HepG2 (cell line): ENCODE data around the gene NTMT1. TPM values are rescaled to one million over a fixed set of nuclear protein-coding genes. Genes with fewer than 3 reads are reported as not detected.

Source experiments
- DMTF1 ChIP-seq: sonication (generic); formaldehyde crosslinking; IDR thresholded peaks from 2 replicates; pipeline ENCODE4 v1.4.0; 2020; ENCODE audit warnings: mild to moderate bottlenecking, missing genetic modification reagents
- GMEB2 ChIP-seq: IDR thresholded peaks from 2 replicates; pipeline ENCODE4 v1.6.1; 2016; ENCODE audit warnings: missing biosample characterization, missing genetic modification reagents, low read depth
- GRHL1 ChIP-seq: sonication (generic); formaldehyde crosslinking; conservative IDR thresholded peaks from 2 replicates; pipeline ENCODE4 v1.8.0; 2022; ENCODE audit warnings: missing genetic modification reagents
- HHEX ChIP-seq: IDR thresholded peaks from 2 replicates; pipeline ENCODE4 v1.6.1; 2016; ENCODE audit warnings: control low read depth
- IKZF1 ChIP-seq: fragments of 450-650 bp; IDR thresholded peaks from 2 replicates; pipeline ENCODE4 v1.7.1; 2016
- MED1 ChIP-seq: sonication (generic); formaldehyde crosslinking; IDR thresholded peaks from 2 replicates; pipeline ENCODE4 v1.4.0; 2020; ENCODE audit warnings: missing genetic modification reagents
- MZF1 ChIP-seq: sonication (generic); formaldehyde crosslinking; IDR thresholded peaks from 2 replicates; pipeline ENCODE4 v1.8.1; 2023; ENCODE audit warnings: mild to moderate bottlenecking, missing genetic modification reagents, borderline replicate concordance
- NFE2L1 ChIP-seq: sonication (generic); formaldehyde crosslinking; IDR thresholded peaks from 2 replicates; pipeline ENCODE4 v1.4.0; 2020; ENCODE audit warnings: missing genetic modification reagents, mild to moderate bottlenecking, borderline replicate concordance
- PCBP1 ChIP-seq: fragments of 200-400 bp; formaldehyde crosslinking; IDR thresholded peaks from 2 replicates; pipeline ENCODE4 v1.6.1; 2017; ENCODE audit warnings: mild to moderate bottlenecking, low read depth, low read length, borderline replicate concordance
- THYN1 ChIP-seq: sonication (generic); formaldehyde crosslinking; IDR thresholded peaks from 2 replicates; pipeline ENCODE4 v1.8.1; 2023; ENCODE audit warnings: low read depth, mild to moderate bottlenecking, moderate library complexity, missing genetic modification reagents, borderline replicate concordance
- TP53 ChIP-seq: sonication (generic); formaldehyde crosslinking; conservative IDR thresholded peaks from 2 replicates; pipeline ENCODE4 v1.4.0; 2020; ENCODE audit warnings: missing genetic modification reagents
- ZFP36 ChIP-seq: fragments of 150-350 bp; IDR thresholded peaks from 2 replicates; pipeline ENCODE4 v1.6.1; 2018; ENCODE audit warnings: borderline replicate concordance, low read length, low read depth; ENCODE audit not compliant: partially characterized antibody
- ZFP36L1 ChIP-seq: sonication (generic); formaldehyde crosslinking; IDR thresholded peaks from 2 replicates; pipeline ENCODE4 v1.8.0; 2022; ENCODE audit warnings: mild to moderate bottlenecking, missing genetic modification reagents, moderate library complexity
- ZIK1 ChIP-seq: sonication (generic); formaldehyde crosslinking; IDR thresholded peaks from 2 replicates; pipeline ENCODE4 v1.5.0; 2020; ENCODE audit warnings: mild to moderate bottlenecking, low read depth, missing genetic modification reagents, borderline replicate concordance
- ZNF30 ChIP-seq: sonication (generic); formaldehyde crosslinking; IDR thresholded peaks from 2 replicates; pipeline ENCODE4 v1.5.0; 2020; ENCODE audit warnings: mild to moderate bottlenecking, missing genetic modification reagents
- ZNF564 ChIP-seq: sonication (generic); formaldehyde crosslinking; IDR thresholded peaks from 2 replicates; pipeline ENCODE4 v1.8.1; 2023; ENCODE audit warnings: mild to moderate bottlenecking, missing genetic modification reagents
- ZNF598 ChIP-seq: sonication (generic); formaldehyde crosslinking; IDR thresholded peaks from 2 replicates; pipeline ENCODE4 v1.5.1; 2020; ENCODE audit warnings: mild to moderate bottlenecking, missing genetic modification reagents, borderline replicate concordance
- ZNF670 ChIP-seq: sonication (generic); formaldehyde crosslinking; IDR thresholded peaks from 2 replicates; pipeline ENCODE4 v1.8.0; 2022; ENCODE audit warnings: mild to moderate bottlenecking, missing genetic modification reagents, borderline replicate concordance
- ZNF710 ChIP-seq: sonication (generic); formaldehyde crosslinking; IDR thresholded peaks from 2 replicates; pipeline ENCODE4 v1.5.0; 2020; ENCODE audit warnings: mild to moderate bottlenecking, missing genetic modification reagents, borderline replicate concordance
- ZNF737 ChIP-seq: sonication (generic); formaldehyde crosslinking; IDR thresholded peaks from 2 replicates; pipeline ENCODE4 v1.5.0; 2020; ENCODE audit warnings: missing genetic modification reagents, mild to moderate bottlenecking, borderline replicate concordance
- ZNF749 ChIP-seq: sonication (generic); formaldehyde crosslinking; IDR thresholded peaks from 2 replicates; pipeline ENCODE4 v1.8.0; 2022; ENCODE audit warnings: mild to moderate bottlenecking, missing genetic modification reagents, moderate library complexity, borderline replicate concordance
- ZNF772 ChIP-seq: sonication (generic); formaldehyde crosslinking; IDR thresholded peaks from 2 replicates; pipeline ENCODE4 v1.5.0; 2020; ENCODE audit warnings: mild to moderate bottlenecking, missing genetic modification reagents
- polyA plus RNA-seq, 8 experiments: library from polyadenylated mRNA; depleted of rRNA in 3 of 8; stranded (reverse) in 7 of 8; unstranded in 1 of 8; fragments of >200 nt; fragmentation: Illumina TruSeq in 4 of 8; extraction: Trizol in 4 of 8; gene quantifications; 2 replicates each; pipeline versions ENCODE4 v1.2.1 to v1.2.3, GENCODE V29; 2011 to 2016; ENCODE audit warnings: low read depth in 4 of 8, missing spikeins in 1 of 8, mixed read lengths in 1 of 8; ENCODE audit not compliant: insufficient read depth in 1 of 8
- total RNA-seq, 5 experiments: library from RNA; depleted of rRNA; stranded (reverse); fragments of >200 nt; fragmentation: Illumina TruSeq; extraction: Trizol; gene quantifications; 2 replicates each; pipeline ENCODE4 v1.2.3, GENCODE V29; 2016; ENCODE audit warnings: low read depth in 1 of 5

Gene NTMT1
- total and polyA plus RNA-seq, 2 of the 13 experiments (the other 11 are each of a cell fraction or from before 2014, with no cell fraction given), result 49.1 to 53.8 TPM

DNA sequence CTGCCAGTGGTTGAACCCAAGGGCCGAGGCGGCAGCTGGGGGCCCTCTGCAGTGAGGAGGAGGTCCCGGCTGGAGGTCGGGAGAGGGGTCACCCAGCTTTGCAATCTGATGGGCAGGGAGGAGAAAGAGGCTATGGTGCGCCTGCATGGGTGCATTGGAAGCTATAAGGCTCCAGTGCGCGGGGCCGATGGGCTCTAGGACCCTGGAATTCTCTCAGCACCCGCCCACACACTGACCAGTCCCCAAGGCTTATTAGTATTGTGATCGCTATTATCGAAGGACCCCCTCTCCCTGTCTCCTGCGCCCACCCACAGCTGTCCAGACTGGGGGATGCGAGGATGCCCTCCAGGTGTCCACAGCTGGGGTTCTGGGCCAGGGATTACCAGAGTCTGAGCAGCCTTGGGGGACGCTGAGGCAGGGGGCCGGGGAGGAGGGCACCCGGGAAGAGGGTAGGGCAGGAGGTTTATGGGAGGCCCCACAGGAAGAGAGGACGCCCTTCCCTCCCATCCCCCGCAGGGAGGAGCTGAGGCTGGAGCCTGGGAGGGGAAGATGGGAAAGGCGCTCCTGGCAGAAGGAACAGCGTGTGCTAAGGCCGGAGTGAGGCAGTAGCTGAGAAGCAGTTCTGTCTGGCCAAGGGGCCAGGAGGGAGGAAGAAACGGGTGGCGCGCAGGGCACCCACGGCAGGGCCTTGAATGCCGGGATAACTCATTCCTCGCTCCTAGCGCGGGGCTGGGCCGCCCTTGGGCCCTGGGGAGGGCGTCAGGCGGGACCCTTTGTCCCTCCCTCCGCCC lies 29.2 kb upstream of the NTMT1 start (continued):
- TF ChIP-seq ZNF710 (CRISPR knock-in tag) (no peak), IKZF1 (no peak), ZNF749 (peak; percentile 26), HHEX (CRISPR knock-in tag) (no peak), ZIK1 (CRISPR knock-in tag) (no peak; the same call in 1 of the 2 replicates), ZNF737 (CRISPR knock-in tag) (no peak), THYN1 (CRISPR knock-in tag) (no peak), ZNF670 (peak; percentile 73), MED1 (CRISPR knock-in tag) (peak; percentile 79), ZFP36 (no peak), GRHL1 (CRISPR knock-in tag) (no peak), ZNF30 (CRISPR knock-in tag) (no peak), NFE2L1 (CRISPR knock-in tag) (no peak; the same call in 1 of the 2 replicates), MZF1 (CRISPR knock-in tag) (no peak), ZNF772 (CRISPR knock-in tag) (0 out of 2 replicates have a peak, but pooled peaks have one; percentile 25), DMTF1 (CRISPR knock-in tag) (no peak), ZNF564 (CRISPR knock-in tag) (no peak), ZNF598 (CRISPR knock-in tag) (no peak), ZFP36L1 (CRISPR knock-in tag) (no peak), GMEB2 (CRISPR knock-in tag) (no peak), TP53 (CRISPR knock-in tag) (no peak), PCBP1 (peak; percentile 90; the same call in 1 of the 2 replicates)
